Dermis blood vessel endothelial cell (primary cell): ENCODE results near the gene CD8A. TPM values are rescaled to one million over a fixed set of nuclear protein-coding genes. Genes with fewer than 3 reads are reported as not detected.

Experiments used
- total RNA-seq: library from RNA; depleted of rRNA; stranded (reverse); fragments of >200 nt; gene quantifications from 2 replicates; pipeline ENCODE4 v1.2.3, GENCODE V29; 2014

The CD8A gene
- total RNA-seq, 1 donor from 2014 or later = not detected

Other genes starting within 250 kb of the CD8A start
- 125 and 183 TPM in 2 replicates for gene CHMP3, start 227.5 kb downstream of the CD8A start, total RNA-seq
- 25.4 and 31.8 TPM in 2 replicates for gene RNF103, start 167.0 kb downstream of the CD8A start, total RNA-seq
- 80.9 and 91.2 TPM in 2 replicates for gene RMND5A, start 70.6 kb downstream of the CD8A start, total RNA-seq
- gene CD8B, start 71.0 kb upstream of the CD8A start, total RNA-seq = not detected in 2 replicates
- 0.51 and 0.70 TPM in 2 replicates for gene RGPD1, start 151.2 kb upstream of the CD8A start, total RNA-seq
- gene PLGLB1, start 230.9 kb upstream of the CD8A start, total RNA-seq = 0.84 and 2.6 TPM in 2 replicates